Liver (tissue), 9 donors: ENCODE results near the gene TRAK1. TPM values are rescaled to one million over a fixed set of nuclear protein-coding genes. Genes with fewer than 3 reads are reported as not detected.
"Not testable (repeated sequence)": the region's sequence is repeated elsewhere in the genome, so short reads cannot be mapped to it uniquely, and the experiment has no call there.

Experiments used
- DNase-seq: peaks from one replicate; pipeline ENCODE4 v3.0.0-alpha.2; 2017; ENCODE audit warnings: low spot score
- H3K27ac ChIP-seq, 2 donors: one replicate each; pipeline ENCODE4 v1.7.0; 2013; ENCODE audit warnings: inconsistent platforms in 2 of 2, low read length in 2 of 2, control low read depth in 1 of 2, low read depth in 1 of 2, mild to moderate bottlenecking in 1 of 2
- H3K27me3 ChIP-seq, 4 donors: one replicate each; pipeline versions ENCODE4 v1.6.1 to v1.7.0; 2013; ENCODE audit warnings: low read length in 3 of 4, inconsistent platforms in 1 of 4, mild to moderate bottlenecking in 1 of 4, moderate library complexity in 1 of 4; ENCODE audit not compliant: control insufficient read depth in 4 of 4, insufficient read depth in 4 of 4
- H3K36me3 ChIP-seq, 4 donors: one replicate each; pipeline versions ENCODE4 v1.6.1 to v1.7.0; 2013; ENCODE audit warnings: low read length in 3 of 4, mild to moderate bottlenecking in 3 of 4, low read depth in 1 of 4, moderate library complexity in 1 of 4; ENCODE audit not compliant: control insufficient read depth in 4 of 4, insufficient read depth in 3 of 4
- H3K4me1 ChIP-seq, 4 donors: one replicate each; pipeline versions ENCODE4 v1.6.1 to v1.7.0; 2013; ENCODE audit warnings: low read length in 3 of 4, mild to moderate bottlenecking in 3 of 4, moderate library complexity in 1 of 4; ENCODE audit not compliant: control insufficient read depth in 4 of 4, insufficient read depth in 4 of 4
- H3K4me3 ChIP-seq, 3 donors: one replicate each; pipeline versions ENCODE4 v1.6.1 to v1.7.0; 2013; ENCODE audit warnings: low read length in 3 of 3, control low read depth in 1 of 3, low read depth in 1 of 3, mild to moderate bottlenecking in 1 of 3
- H3K9ac ChIP-seq, 2 donors: one replicate each; pipeline ENCODE4 v1.7.0; 2013; ENCODE audit warnings: low read length in 2 of 2, mild to moderate bottlenecking in 2 of 2, moderate library complexity in 2 of 2, control low read depth in 1 of 2, low read depth in 1 of 2
- H3K9me3 ChIP-seq, 4 donors: one replicate each; pipeline versions ENCODE4 v1.6.1 to v1.7.0; 2013; ENCODE audit warnings: low read length in 3 of 4; ENCODE audit not compliant: control insufficient read depth in 4 of 4
- FOXA2 ChIP-seq: IDR thresholded peaks from 2 replicates; pipeline ENCODE4 v1.6.1; 2016; ENCODE audit warnings: antibody characterized with exemption
- HNF4A ChIP-seq, 2 donors: conservative IDR thresholded peaks; 2 replicates each; pipeline ENCODE4 v1.6.1; 2016; ENCODE audit warnings: antibody characterized with exemption in 2 of 2, mild to moderate bottlenecking in 2 of 2
- JUND ChIP-seq, 2 donors: IDR thresholded peaks; 2 replicates each; pipeline ENCODE4 v1.6.1; 2016; ENCODE audit warnings: antibody characterized with exemption in 2 of 2
- RAD21 ChIP-seq, 2 donors: IDR thresholded peaks; 2 replicates each; pipeline ENCODE4 v1.6.1; 2016; ENCODE audit warnings: antibody characterized with exemption in 2 of 2, mild to moderate bottlenecking in 2 of 2
- RXRA ChIP-seq, 2 donors: IDR thresholded peaks; 2 replicates each; pipeline ENCODE4 v1.6.1; 2017 to 2018; ENCODE audit warnings: antibody characterized with exemption in 2 of 2, mild to moderate bottlenecking in 1 of 2
- SP1 ChIP-seq: IDR thresholded peaks from 2 replicates; pipeline ENCODE4 v1.6.1; 2018; ENCODE audit warnings: antibody characterized with exemption, mild to moderate bottlenecking
- WGBS: extraction: QIAGEN DNeasy Blood & Tissue Kit; methylation state at CpG from one replicate; pipeline ENCODE4 v1.1.7; 2013; 5-methylcytosine and 5-hydroxymethylcytosine counted together
- polyA plus RNA-seq, 2 donors: library from polyadenylated mRNA; stranded (reverse) in 1 of 2; unstranded in 1 of 2; fragments of 200-250 nt in 1 of 2; fragments of >200 nt in 1 of 2; fragmentation: Nextera tagmentation in 1 of 2; extraction: Ambion mirVana in 1 of 2; gene quantifications; one replicate each; pipeline versions ENCODE4 v1.2.1 to v1.2.3, GENCODE V29; 2013 to 2015
- total RNA-seq, 2 donors: library from RNA; depleted of rRNA; stranded (reverse); fragments of >200 nt; gene quantifications; one replicate each; pipeline ENCODE4 v1.2.3, GENCODE V29; 2014
- TF ChIP-seq, protein P1 (sequence below): IDR thresholded peaks from 2 replicates; pipeline ENCODE4 v1.6.1; 2016; ENCODE audit warnings: antibody characterized with exemption
- TF ChIP-seq, protein P2 (sequence below): fragments of 150-350 bp; IDR thresholded peaks from 2 replicates; pipeline ENCODE4 v1.5.1; 2017; ENCODE audit warnings: improper control_type of control experiment, low read depth, low read length; ENCODE audit not compliant: missing input control
- TF ChIP-seq, protein P3 (sequence below): IDR thresholded peaks from 2 replicates; pipeline ENCODE4 v1.6.1; 2016; ENCODE audit warnings: antibody characterized with exemption
- TF ChIP-seq, protein P4 (sequence below): IDR thresholded peaks from 2 replicates; pipeline ENCODE4 v1.6.1; 2016; ENCODE audit warnings: antibody characterized with exemption
- donor health status: healthy.
- donor health status: healthy.
- donor health status: healthy.
- donor health status: healthy.
- donor health status: healthy.

The TRAK1 gene
- total and polyA plus RNA-seq, 4 donors: 3.4 to 21.7 (median 8.6) TPM

DNA sequence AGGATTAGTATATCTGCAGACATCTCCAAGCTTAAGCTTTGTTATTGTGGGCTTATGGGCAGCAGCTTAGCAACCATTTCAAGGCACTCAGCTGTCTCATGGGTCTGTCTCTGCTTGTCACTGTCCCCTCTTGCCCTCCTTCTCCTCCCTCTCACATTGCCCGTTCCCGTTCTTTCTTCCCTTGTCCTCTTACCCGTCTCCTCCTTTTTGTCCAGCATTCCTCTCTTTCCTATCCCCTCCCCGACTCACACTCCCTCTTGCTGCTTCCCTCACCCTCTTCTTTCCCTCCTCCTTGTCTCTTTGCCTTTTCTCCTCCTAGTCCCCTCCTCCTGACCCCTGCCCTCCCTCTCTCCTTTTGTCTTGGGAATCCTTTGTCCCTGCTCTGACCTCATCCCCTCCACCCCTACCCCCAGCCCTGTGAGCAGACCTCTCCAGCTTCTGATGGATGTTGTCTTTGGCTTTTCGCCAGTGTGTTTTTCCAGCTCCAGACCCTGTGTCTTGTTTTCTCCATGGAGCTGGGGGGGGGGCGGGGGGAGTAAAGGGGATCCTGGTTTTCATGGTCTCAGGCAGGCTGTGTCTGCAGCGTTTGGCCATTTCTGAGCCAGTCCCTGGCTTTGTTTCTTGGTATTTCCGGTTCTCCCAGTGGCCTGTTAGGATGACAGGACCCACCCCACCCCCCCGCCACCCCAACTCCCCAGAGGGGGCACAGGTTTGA is 47.9 kb upstream of the TRAK1 start (continued):
- TF ChIP-seq, protein P1, sequence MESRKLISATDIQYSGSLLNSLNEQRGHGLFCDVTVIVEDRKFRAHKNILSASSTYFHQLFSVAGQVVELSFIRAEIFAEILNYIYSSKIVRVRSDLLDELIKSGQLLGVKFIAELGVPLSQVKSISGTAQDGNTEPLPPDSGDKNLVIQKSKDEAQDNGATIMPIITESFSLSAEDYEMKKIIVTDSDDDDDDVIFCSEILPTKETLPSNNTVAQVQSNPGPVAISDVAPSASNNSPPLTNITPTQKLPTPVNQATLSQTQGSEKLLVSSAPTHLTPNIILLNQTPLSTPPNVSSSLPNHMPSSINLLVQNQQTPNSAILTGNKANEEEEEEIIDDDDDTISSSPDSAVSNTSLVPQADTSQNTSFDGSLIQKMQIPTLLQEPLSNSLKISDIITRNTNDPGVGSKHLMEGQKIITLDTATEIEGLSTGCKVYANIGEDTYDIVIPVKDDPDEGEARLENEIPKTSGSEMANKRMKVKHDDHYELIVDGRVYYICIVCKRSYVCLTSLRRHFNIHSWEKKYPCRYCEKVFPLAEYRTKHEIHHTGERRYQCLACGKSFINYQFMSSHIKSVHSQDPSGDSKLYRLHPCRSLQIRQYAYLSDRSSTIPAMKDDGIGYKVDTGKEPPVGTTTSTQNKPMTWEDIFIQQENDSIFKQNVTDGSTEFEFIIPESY: no peak
- TF ChIP-seq FOXA2 (no peak), HNF4A (conservative IDR thresholded peaks at IDR 0.05) (no peak), SP1 (peak; percentile 51)
- TF ChIP-seq, protein P2, sequence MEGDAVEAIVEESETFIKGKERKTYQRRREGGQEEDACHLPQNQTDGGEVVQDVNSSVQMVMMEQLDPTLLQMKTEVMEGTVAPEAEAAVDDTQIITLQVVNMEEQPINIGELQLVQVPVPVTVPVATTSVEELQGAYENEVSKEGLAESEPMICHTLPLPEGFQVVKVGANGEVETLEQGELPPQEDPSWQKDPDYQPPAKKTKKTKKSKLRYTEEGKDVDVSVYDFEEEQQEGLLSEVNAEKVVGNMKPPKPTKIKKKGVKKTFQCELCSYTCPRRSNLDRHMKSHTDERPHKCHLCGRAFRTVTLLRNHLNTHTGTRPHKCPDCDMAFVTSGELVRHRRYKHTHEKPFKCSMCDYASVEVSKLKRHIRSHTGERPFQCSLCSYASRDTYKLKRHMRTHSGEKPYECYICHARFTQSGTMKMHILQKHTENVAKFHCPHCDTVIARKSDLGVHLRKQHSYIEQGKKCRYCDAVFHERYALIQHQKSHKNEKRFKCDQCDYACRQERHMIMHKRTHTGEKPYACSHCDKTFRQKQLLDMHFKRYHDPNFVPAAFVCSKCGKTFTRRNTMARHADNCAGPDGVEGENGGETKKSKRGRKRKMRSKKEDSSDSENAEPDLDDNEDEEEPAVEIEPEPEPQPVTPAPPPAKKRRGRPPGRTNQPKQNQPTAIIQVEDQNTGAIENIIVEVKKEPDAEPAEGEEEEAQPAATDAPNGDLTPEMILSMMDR: no peak

DNA sequence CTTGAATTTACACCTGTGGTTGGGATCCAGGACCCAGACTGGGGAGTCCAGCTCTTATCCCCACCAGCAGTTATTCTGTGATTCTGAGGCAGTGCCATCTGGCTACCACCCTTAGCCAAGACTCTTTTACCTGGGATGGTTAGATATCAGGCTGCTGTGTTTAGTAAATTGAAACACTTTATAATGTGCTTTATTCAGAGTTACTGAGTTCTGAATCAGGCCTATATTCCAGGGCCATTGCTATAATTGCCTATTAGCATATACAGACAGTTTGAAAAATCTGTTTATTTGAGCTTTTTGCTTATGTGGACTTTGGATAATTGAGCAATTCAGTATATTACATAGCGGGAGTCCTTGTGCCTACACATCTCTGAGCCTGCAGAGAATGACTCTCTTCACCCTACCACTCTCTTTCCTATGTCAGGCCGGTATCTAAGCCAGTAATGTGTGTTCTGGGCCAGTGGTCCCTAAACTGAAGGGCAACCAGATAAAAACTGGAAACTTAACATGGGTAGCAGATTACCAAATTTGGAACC is 45.4 kb upstream of the TRAK1 start:
- peaks cover 10 to 33% (median 22%) of the 10 kb centered on the region in 4 donors for H3K4me1 ChIP-seq
- peak overlapping the region; percentile 60 to 71 for H3K27ac ChIP-seq
- WGBS: 41% methylated on average over 2 of the region's 2 CpGs
- H3K9ac ChIP-seq: no peak overlapping the region
- no peaks in the 10 kb centered on the region for H3K36me3 ChIP-seq
- H3K27me3 ChIP-seq: no peaks in the 10 kb centered on the region
- no peak for DNase-seq
- no peaks in the 10 kb centered on the region for H3K9me3 ChIP-seq
- TF ChIP-seq RAD21 (IDR thresholded peaks at IDR 0.05) (peak; percentile 13 to 15), HNF4A (conservative IDR thresholded peaks at IDR 0.05) (peak; percentile 79 to 83), RXRA (IDR thresholded peaks at IDR 0.05) (peak in 1 of 2 donors; percentile 47), JUND (IDR thresholded peaks at IDR 0.05) (peak in 1 of 2 donors; percentile 20), SP1 (peak; percentile 30), FOXA2 (no peak)
- TF ChIP-seq, protein P3, sequence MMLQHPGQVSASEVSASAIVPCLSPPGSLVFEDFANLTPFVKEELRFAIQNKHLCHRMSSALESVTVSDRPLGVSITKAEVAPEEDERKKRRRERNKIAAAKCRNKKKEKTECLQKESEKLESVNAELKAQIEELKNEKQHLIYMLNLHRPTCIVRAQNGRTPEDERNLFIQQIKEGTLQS: no peak
- TF ChIP-seq, protein P4, sequence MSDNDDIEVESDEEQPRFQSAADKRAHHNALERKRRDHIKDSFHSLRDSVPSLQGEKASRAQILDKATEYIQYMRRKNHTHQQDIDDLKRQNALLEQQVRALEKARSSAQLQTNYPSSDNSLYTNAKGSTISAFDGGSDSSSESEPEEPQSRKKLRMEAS: peak; percentile 24
- H3K4me3 ChIP-seq: no peak overlapping the region

DNA sequence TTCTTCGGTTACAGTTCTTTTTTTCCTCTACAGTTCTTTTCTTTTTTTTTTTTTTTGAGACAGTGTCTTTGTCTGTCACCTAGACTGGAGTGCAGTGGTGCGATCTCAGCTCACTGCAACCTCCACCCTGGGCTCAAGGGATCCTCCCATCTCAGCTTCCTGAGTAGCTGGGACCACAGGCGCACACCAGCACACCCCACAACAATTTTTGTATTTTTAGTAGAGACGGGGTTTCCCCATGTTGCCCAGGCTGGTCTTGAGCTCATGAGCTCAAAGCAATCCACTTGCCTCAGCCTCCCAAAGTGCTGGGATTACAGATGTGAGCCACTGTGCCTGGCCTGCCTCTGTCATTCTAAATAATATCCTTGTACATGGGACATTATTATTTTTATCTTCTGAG is 42.6 kb upstream of the TRAK1 start:
- 89% methylated on average over 4 of the region's 4 CpGs for WGBS
- not testable (repeated sequence) for H3K9me3 ChIP-seq, H3K9ac ChIP-seq, H3K36me3 ChIP-seq, DNase-seq, H3K27me3 ChIP-seq, H3K27ac ChIP-seq, H3K4me3 ChIP-seq
- peaks cover 16 to 41% (median 31%) of the 10 kb centered on the region in 4 donors for H3K4me1 ChIP-seq
